H7 (cell line): ENCODE data around the gene MED26. TPM values are rescaled to one million over a fixed set of nuclear protein-coding genes. Genes with fewer than 3 reads are reported as not detected.

Source experiments
- DNase-seq: peaks from one replicate; pipeline ENCODE4 v3.0.0; 2012
- H3K27me3 ChIP-seq: 2 replicates; pipeline ENCODE4 v1.6.0; 2011; ENCODE audit warnings: mild to moderate bottlenecking, low read length; ENCODE audit not compliant: control insufficient read depth, insufficient read depth
- H3K36me3 ChIP-seq: replicated peaks from 2 replicates; pipeline ENCODE4 v1.5.1; 2011; ENCODE audit warnings: low read length; ENCODE audit not compliant: control insufficient read depth, insufficient read depth
- H3K4me3 ChIP-seq: 2 replicates; pipeline ENCODE4 v1.5.1; 2011; ENCODE audit warnings: low read depth, mild to moderate bottlenecking, control low read depth, low read length, moderate library complexity; ENCODE audit not compliant: insufficient read depth
- total RNA-seq: library from RNA; depleted of rRNA; stranded (reverse); fragments of >200 nt; shearing (Covaris generic); gene quantifications from 2 replicates; pipeline ENCODE4 v1.2.3, GENCODE V29; 2014

Gene MED26
- total RNA-seq, 1 experiment from 2014 or later = 12.0 TPM

DNA sequence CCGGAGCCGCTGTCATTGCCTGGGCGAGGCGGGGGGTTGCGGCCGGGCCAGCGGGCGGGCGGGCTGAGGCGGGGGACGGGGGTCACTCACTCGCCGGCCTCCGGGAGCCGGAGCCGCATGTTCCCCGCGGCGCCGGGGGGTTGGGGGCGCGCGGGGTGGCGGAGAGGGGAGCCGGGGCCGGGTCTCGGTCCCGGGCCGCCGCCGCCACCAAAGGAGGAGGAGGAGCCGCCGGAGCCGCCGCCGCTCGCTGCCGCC is 149 bp downstream of the MED26 start:
- no peaks in the 10 kb centered on the region for H3K27me3 ChIP-seq
- H3K36me3 ChIP-seq = peaks cover 9% of the 10 kb centered on the region
- peak overlapping the region; percentile 82 for H3K4me3 ChIP-seq
- no peak for DNase-seq

DNA sequence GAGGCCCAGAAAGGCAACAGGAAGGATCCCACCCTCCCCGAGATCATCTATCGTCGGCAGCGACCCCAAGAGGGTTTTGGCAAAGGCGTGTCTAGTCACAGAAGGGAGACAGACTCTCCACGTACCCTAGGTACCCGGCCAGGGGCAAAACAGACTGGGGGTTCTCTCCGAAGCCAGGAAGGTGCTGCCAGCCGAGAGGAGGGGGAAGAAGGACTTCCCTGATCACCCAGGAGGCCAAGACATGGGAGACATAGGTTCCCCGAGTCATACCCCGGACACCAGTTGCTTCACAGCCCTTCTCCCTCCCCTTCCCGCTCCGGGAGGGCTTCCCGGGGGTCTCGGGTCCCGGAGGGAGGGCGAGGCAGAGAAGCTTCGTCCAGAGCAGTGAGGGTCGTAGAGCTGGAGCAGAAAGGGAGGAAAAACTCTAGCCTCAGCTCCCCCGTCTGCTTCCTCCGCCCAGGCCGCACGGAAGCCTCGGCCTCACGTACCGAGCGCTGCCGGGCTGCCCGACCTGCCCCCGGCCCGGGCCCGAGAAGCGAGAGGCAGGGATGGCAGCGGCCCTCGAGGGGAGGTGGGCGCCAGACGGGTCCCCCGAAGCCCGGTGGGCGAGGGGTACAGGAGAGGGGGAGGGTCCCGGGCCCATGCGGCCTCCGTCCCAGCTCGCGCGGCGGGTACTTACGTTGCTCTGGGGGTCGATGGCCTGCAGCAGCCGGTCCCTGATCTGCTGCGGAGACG is 644 bp downstream of the MED26 start:
- Histone ChIP-seq H3K27me3 (no peaks in the 10 kb centered on the region), H3K36me3 (peaks cover 9% of the 10 kb centered on the region), H3K4me3 (peak overlapping the region; percentile 82)
- no peak for DNase-seq

DNA sequence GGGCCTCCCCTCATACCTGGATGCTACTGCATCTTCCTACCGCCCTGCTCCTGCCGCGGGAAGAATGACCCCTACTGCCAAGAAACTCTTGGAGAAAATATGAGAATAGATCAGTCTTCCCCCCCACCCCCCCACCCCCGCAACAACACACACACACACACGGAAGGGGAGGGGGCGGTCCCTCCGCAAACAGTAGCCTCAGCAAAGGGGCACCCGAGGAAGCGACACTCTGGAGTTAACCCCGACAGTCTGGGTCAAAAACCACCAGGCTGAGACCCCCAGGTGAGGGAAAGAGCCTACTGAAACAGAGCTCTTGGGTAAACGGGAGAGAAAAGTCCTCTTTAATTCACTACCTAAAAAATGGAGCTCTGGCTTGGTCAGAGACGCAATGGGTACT is 1.2 kb downstream of the MED26 start:
- DNase-seq = no peak
- no peaks in the 10 kb centered on the region for H3K27me3 ChIP-seq
- H3K36me3 ChIP-seq = peaks cover 9% of the 10 kb centered on the region
- peak overlapping the region; percentile 82 for H3K4me3 ChIP-seq

DNA sequence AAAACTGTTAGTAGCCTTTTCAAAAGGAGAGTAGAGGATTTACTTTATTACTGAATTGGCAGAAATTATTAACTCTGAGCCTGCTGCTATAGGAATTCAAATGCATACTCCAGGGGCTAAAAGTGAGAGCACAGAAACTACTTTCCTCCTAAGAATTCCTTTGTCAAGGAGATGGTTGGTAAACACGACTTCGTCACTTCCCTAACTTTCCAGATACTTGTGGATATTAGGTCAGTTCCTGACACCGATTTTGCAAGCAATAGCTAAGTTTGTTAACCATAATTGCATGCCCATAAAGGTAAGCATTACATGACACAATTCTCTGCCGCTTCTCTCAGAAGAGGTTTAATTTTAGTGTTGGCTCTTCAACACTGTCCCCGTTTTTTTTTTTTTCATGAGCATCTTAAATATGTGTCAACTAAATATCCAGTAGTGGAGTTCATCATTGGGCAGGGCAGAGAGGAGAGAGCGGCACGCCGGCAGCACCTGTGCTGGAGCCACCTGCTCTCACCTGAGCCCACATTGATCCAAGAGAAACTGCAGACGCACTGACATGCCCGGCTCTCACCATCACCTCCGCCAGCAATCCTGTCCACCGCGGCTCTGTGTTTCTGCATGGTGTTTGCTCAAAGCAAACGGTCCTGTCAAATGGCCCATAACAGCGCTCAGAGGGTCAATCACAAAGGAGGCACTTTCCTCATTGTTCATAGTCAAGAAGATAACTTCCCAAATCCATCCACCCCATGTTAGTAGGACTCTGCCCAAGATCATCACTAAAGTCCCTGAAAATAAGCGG is 2.6 kb downstream of the MED26 start:
- peaks cover 7% of the 10 kb centered on the region for H3K36me3 ChIP-seq
- no peak overlapping the region for H3K4me3 ChIP-seq
- no peaks in the 10 kb centered on the region for H3K27me3 ChIP-seq
- DNase-seq = peak; percentile 14

DNA sequence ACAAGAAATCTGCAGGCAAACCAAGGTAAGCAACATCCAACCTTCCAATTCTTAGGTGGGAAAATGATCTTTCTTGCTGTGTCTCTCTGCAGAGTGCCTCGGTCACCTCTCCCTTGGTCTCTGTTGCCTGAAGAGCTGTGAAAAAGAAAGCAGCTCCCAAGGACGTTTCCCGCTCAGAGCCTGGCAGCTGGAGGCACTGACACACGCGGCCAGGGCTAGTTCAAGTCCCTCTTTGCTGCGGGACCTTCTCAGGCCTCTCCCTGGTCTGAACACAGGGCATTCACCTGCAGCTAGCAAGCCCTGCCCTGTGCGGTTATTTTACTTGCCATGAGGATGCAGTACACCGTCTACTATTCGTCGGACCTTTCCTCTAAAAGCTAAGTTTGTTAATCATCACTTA is 3.8 kb downstream of the MED26 start:
- H3K4me3 ChIP-seq = no peak overlapping the region
- H3K36me3 ChIP-seq = peaks cover 7% of the 10 kb centered on the region
- no peaks in the 10 kb centered on the region for H3K27me3 ChIP-seq
- no peak for DNase-seq

DNA sequence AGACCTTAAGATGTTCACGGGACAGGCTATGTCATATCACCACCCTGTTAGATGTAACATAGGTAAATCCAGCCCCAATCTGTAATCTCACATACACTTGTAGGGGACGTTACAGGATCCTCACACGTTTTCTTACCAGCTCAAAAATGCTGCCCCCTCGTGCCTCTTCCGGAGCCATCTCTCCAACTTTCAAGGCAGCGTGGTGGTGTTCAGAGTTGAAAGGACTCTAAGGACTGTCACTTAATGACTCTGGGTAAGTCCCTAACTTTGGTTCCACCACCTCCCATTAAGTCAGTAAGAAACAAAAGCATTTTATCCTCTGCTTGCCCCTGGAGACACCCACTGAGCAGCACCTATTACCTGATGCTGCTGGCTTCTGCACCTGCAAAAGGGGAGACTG is 4.4 kb downstream of the MED26 start:
- Histone ChIP-seq H3K4me3 (no peak overlapping the region), H3K36me3 (peaks cover 7% of the 10 kb centered on the region), H3K27me3 (no peaks in the 10 kb centered on the region)
- peak; percentile 11 for DNase-seq

DNA sequence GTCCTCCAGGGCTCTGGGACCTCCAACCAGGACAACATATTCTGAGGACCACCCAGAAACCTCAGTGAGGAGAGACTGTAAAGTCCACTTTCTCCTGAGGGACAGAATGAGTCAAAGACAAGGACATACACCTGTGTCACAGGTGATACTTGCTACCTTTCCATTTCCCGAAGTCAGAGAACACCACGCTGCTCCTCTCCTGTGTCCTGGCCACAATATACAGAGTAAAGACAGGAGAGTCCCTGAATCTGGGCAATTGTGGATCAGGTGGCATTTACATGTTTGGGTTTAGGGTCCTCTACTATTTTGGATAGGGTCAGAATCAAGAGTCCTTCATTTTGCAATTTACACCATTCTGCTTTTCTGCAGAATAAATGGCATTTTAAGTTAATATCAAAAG is 4.9 kb downstream of the MED26 start:
- H3K36me3 ChIP-seq = peaks cover 7% of the 10 kb centered on the region
- H3K27me3 ChIP-seq = no peaks in the 10 kb centered on the region
- no peak overlapping the region for H3K4me3 ChIP-seq
- DNase-seq = no peak

DNA sequence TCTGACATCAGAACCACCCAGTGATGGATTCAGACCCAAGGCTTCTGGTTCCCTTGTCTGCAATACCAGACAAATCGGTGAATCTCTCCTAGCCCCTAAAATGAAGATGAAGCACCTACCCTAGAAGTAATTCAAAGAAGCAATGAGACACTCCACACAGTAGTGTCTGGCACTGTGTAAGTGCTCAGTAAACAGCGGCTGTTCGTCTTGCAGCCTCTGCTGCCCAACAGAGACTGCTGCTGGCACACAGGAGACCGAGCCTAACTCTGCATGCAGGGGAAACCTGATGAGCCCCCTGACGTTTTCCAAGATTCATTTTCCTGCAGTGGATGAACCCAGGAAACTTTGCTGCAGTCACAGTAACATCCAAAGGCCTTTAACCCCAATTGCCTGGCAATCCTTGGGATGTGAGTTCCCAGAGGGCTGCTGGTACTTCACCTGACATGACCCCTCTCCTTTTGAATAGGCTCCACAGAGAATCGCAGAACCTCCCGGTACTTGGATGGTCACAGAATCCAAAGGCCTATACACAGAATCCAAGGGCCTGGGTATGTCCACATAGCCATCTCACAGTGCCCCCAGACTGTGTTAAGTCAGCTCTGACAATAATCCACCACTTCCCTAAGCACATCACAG is 6.7 kb downstream of the MED26 start:
- no peak overlapping the region for H3K4me3 ChIP-seq
- peaks cover 7% of the 10 kb centered on the region for H3K36me3 ChIP-seq
- peak; percentile 13 for DNase-seq
- no peaks in the 10 kb centered on the region for H3K27me3 ChIP-seq

DNA sequence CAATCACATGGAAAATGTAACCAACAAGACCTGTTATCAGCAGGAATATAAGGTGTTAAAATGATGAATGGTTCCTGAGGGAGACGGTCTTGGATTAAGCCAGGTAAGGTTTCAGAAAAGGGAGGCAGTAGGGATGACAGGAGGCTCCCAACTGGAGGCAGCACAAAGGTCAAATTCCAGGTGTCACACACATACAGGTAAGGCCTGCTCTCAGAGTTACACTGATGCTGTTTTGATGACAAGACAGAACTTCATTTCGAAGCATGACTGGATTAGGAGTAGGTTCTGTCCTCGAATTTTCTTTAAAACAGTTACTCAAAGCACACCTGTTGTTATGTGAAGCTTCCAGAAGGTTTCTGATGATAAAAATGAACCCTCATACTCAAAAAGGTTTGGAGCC is 7.4 kb downstream of the MED26 start:
- Histone ChIP-seq H3K36me3 (peaks cover 7% of the 10 kb centered on the region), H3K4me3 (no peak overlapping the region), H3K27me3 (no peaks in the 10 kb centered on the region)
- no peak for DNase-seq

DNA sequence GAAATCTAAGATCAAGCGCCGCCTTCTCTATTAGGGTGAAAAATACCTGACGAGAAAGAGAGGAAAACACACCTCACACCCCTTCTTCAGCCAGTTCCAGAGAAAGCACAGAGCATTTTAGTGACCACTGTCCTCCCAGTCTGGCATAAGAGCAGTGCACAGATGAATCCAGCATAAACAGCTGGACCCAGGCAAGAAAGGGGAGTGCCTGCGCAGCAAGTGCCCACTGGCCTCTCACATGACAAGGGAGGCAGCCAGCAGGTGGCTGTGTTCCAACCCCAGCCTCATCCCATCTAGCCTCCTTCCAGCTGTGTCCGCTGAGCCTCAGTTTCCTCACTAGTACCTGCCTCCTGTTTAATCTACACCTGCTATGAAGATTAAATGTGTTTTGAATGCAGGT is 8.0 kb downstream of the MED26 start:
- H3K27me3 ChIP-seq = no peaks in the 10 kb centered on the region
- peaks cover 7% of the 10 kb centered on the region for H3K36me3 ChIP-seq
- DNase-seq = no peak
- H3K4me3 ChIP-seq = no peak overlapping the region

DNA sequence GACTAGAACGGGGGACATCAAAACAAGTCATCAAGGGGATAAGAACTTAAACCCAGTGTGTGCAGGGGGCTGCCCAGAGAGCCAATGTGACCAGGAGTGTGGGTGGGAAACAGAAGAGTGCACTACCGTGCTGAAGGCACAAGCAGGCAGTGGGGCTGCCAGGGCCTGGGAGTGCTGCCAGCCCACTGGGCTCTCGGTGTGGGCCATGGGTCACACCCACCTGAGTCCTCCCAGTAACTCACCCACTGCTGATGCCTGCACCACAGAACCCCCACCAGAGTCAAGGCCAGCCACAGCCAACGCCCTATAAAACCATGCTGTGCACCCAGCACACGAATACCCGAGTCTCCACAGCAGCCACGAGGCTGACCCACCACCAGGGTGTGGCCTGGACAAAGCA is 8.5 kb downstream of the MED26 start:
- DNase-seq = no peak
- H3K4me3 ChIP-seq = no peak overlapping the region
- H3K27me3 ChIP-seq = no peaks in the 10 kb centered on the region
- H3K36me3 ChIP-seq = peaks cover 3% of the 10 kb centered on the region

DNA sequence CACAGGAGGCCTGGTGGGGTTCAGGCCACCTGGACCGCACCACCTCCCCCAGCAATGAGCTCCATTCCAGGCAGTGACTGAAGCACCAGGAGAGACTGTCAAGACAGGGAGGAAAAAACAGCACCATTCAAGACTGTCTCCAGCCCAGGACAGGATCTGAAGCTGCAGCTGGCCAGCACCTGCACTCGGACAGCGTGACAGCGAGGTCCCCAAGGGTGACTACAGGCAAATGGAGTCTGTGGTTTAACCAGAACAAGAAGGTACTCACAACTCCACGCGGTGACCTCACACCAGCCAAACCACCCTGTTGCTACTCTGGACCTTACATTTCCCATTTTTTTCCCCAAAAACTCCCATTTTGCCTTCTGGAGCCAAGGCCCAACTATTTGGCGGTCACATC is 9.8 kb downstream of the MED26 start:
- no peaks in the 10 kb centered on the region for H3K27me3 ChIP-seq
- H3K4me3 ChIP-seq = no peak overlapping the region
- no peaks in the 10 kb centered on the region for H3K36me3 ChIP-seq
- DNase-seq = no peak

DNA sequence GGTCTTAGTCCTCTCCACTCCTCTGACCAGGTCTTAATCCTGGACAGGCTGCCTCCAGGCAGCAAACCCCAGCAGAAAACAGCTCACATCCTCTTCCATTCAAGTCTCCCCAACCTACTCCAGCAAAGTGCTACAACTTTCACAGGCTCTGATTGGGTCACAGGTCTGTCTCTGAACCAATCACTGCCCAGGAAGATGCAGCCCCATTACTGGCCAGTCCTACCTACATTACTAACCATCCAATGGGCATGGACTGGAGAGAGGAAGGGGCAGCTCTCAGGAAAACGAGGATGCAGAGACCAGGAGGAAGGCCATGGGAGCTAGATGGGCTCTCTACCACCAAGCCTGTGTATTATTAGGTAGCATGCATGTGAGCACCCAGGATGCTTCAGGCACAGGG is 12.2 kb downstream of the MED26 start:
- no peaks in the 10 kb centered on the region for H3K27me3 ChIP-seq
- H3K36me3 ChIP-seq = no peaks in the 10 kb centered on the region
- no peak overlapping the region for H3K4me3 ChIP-seq
- peak; percentile 77 for DNase-seq

DNA sequence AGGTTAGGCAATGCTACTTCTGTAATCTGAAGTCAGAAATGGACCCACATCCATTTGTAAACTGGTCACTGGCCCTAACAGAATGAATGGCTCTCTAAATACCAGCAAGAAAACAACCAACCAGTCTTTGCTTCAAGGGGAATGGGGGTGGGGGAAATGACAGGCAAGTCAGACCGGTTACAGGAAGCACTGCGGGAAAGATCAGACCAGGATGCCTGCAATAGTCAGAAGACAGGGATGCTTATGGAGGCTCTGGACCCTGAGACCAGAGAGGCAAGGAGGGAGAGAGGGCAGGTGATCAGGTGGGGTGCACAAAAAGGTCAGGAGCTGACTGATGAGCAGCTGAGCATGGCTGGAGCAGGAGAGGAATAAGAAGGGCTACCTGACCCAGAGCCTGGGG is 13.1 kb downstream of the MED26 start:
- no peak for DNase-seq
- no peak overlapping the region for H3K4me3 ChIP-seq
- no peaks in the 10 kb centered on the region for H3K36me3 ChIP-seq
- no peaks in the 10 kb centered on the region for H3K27me3 ChIP-seq

DNA sequence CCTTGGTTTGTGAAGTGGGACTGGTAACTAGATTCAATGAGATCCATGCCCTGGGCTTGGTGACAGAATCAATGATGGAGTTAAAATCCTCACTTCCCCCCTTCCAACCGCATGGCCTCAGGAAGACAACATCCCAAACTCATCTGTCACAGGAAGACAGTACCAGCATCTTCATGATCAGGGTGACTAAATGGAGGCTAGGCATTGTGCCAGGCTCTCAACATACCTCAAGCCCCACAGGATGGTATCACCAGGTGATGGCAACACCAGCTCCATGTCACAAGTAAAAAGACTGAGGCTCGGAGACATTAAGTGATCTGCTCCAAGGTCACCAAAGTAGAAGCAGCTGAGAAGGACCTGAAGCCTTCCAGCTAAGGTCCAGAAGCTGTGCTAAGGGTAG is 14.2 kb downstream of the MED26 start:
- DNase-seq = no peak
- no peaks in the 10 kb centered on the region for H3K27me3 ChIP-seq
- no peaks in the 10 kb centered on the region for H3K36me3 ChIP-seq
- H3K4me3 ChIP-seq = no peak overlapping the region
